Stimulated activated CD8-positive, alpha-beta memory T cell treated with anti-CD3 and anti-CD28 coated beads, Interleukin-15, amount 100 ng/mL, for 24 hours (primary cell): ENCODE measurements around the gene ANKRD11.

ENCODE experiments used
- DNase-seq: peaks from one replicate; pipeline ENCODE4 v3.0.0-alpha.2; 2020; ENCODE audit warnings: low read depth

ANKRD11 gene

GRCh38 chr16:89380681-89381080, 109.7 kb downstream of the ANKRD11 start:
- no peak for DNase-seq

DNA sequence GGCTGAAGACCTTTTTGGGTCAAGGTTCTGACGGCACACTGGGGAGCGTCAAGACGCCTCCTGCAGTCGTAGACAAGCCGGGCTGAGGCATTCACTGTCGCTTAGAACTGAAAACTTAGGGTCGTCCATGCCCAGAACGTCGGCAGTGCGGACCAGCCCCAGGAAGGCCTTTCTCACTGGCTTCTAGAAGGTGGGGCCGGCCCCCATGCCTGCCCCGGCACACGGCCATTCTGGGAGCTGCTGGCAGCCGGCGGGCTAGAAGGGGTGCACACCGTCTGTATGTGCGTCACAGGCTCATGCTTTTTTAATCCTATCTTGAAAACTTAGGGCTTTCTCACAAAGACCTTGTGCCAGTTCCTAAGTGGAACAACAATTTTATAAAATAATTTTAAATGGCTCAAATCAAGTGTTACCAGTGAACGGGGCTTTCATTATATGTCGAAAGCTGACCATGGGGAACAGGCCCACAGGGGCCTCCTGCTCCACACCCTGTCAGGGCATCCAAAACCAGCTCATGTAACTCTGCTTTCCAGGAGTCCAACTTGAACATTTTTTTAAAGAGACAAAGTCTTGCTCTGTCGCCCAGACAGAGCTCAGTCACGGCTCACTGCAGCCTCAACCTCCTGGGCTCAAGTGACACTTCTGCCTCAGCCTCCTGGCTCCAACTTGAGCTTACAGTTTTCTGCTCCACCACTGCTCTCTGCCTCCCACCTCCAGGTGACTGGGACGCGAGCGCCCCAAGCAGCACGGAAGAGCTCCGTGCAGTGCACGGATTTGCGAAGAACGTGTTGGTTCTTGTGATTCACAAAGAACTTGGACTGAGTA, 111.2 kb downstream of the ANKRD11 start:
- DNase-seq: no peak

DNA sequence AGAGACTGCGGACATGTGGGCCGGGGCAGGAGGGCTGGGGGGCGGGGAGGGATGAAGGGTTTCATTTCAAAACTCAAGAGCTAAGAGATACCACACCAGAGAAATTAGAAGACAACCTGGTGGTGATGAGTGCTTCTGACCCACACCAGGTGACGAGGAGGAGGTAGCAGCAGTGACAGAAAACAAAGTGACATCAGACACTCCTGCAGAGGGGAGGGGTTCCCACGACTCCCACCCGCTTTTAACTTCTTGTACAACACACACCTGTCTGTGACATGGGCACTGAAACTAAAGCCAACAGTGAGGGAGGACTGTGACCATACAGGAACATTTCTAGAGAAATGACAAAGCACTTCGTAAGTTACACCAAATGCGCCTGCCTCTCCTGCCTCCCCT, 112.9 kb downstream of the ANKRD11 start:
- no peak for DNase-seq

- DNase-seq: no peak
These were observed 113.4 kb downstream of the ANKRD11 start for GRCh38 chr16:89376812-89377452.

- no peak for DNase-seq
These were observed 114.7 kb downstream of the ANKRD11 start for GRCh38 chr16:89375686-89376085.

DNA sequence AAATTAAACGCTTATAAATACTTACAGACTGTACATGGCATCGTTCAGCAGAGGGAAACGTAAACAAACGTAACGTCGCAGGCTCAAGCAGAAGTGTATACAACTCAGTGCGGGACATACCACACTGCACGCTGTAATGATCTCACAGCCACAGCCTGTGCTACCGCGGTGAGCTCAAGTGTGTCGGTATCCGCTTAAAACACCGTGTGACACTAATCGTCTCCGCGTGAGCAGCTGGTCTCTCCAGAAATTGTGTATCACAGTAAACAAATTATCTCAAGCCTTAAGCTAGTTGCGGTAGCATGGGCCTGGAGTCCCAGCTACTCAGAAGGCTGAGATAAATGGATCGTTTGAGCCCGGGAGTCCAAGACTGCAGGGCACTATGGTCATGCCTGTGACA, 115.3 kb downstream of the ANKRD11 start:
- no peak for DNase-seq

GRCh38 chr16:89374393-89374960, 115.9 kb downstream of the ANKRD11 start:
- DNase-seq: no peak

GRCh38 chr16:89373355-89374110, 116.8 kb downstream of the ANKRD11 start:
- DNase-seq: no peak

DNA sequence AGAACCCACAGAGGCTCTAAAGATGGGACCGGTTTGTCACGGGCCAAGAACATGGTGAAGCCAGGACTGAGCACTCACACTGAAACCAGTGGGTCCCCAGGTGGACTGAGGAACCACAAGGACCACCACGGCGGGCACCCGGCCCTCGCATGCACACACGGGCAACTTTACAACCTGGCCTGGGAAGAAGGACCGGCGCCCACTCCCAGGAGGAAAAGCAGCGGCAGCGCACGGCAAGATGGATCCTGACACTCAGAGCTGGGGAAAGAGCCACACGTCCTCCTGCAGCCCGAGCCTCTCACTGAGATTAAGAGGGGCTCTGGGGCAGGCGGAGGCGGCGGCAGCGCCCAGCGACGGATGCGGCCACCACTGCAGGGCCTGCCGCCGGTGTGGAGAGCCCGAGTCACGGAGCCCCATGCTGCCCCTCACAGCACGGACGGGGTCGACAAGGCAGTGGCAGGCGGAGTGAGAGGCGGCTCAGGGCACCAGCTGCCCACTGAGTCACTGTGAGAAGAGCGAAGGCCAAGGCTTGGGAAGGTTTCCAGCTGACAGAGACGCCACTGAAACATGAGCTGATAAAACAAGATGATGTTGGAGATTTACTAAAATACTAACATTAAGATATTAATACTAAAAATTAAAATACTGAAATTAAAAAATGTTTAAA, 118.3 kb downstream of the ANKRD11 start:
- DNase-seq: no peak

- no peak for DNase-seq
These were observed 119.0 kb downstream of the ANKRD11 start for GRCh38 chr16:89371386-89371785.

DNA sequence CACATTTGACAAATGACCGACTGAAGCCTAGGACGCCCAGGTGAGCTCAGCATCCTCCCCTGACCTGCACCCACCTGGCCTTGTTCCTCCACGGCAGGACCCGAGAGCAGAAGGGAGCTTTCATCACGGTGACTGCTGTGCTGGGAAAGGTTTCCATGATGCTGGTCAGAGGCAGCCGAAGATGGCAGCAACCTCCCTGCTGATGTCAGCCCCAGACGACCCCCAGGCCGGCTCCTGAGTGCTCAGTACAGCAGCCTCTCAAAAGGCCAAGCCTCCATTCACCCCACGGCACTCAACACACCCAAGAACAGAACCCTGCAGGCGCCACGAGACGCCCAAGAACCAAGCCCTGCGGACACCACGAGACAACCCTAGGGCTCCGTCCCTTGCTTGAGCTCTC, 119.8 kb downstream of the ANKRD11 start:
- no peak for DNase-seq

DNA sequence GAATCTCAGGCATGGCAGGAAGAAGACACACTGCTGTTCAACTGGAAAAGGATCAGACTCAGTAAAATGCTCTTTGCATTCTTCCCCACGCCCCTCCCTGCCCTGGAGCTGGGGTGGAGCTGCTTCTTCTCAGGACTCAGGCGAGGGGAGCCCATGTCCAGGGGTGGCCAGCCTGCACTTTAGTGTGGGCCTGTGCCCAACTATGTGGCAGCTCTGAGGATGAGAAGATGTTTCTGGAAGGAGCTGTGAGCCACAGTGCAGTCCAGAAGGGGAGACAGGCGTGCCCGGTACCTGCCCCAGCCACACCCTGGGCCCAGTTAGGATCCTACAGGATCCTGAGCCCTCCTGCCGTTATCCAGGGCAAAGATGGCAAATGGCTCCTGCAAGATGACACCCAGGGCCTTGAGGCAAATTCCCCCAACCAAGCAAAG, 120.3 kb downstream of the ANKRD11 start:
- no peak for DNase-seq

GRCh38 chr16:89369266-89369895, 121.0 kb downstream of the ANKRD11 start:
- no peak for DNase-seq

GRCh38 chr16:89368604-89369249, 121.6 kb downstream of the ANKRD11 start:
- no peak for DNase-seq

DNA sequence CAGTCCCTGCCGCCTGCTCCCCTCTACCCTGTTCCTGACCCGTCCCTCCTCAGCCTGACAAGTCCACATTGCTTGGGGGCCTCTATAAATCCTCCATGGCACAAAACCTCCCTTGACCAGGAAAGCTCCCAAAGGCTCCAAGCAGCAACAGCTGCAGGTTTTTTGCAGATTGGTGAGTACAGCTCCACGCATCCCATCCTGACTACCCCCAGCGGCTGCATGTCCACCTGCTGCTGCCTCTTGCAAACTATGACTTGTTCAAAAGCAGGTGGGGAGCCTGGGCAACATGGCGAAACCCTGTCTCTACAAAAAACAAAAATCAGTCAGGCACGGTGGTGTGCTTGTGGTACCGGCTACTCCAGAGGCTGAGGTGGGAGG, 122.8 kb downstream of the ANKRD11 start:
- DNase-seq: no peak

DNA sequence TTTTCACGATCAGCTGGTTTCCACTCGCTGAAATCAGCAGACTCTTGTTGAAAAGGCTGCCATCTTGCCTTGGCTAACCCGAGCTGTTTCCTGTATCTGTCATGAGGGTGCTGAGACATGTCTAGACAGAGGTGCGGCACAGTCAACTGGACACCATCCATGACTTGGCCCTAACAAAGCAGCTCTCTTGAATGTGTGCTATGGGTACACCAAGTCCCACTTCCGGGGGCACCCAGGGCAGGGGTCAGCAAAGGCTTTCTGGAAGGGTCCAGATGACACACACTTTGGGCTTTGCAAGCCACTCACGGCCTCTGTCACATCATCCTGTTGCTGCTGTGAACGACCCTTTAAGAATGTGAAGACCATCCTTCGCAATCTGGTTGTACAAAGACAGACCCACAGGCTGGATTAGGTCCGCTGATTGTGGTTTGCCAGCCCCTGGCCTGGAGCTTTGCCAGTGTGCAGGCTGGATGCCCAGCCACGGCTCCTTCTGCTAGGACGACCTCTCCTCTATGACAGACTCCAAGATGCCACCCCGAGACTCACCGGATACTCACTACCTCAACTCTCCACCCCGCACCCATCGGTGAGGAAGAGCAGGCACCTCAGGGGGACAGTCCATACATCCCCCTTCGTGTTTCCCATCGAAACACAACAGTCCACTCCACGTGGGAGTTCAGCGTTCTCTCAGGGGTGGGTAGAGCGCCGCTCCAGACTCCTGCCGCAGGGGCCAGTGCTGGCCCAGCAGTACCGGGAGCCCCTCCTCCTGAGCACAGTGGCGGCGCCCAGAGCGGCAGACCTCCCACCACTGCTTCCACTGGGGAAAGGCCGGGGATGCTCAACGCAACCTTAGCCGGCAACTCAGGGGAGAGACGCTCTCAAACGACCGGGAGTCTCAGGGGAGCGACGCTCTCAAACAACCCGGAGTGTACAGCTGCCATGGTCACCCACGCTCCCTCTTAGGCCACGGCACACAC, 123.5 kb downstream of the ANKRD11 start:
- no peak for DNase-seq

DNA sequence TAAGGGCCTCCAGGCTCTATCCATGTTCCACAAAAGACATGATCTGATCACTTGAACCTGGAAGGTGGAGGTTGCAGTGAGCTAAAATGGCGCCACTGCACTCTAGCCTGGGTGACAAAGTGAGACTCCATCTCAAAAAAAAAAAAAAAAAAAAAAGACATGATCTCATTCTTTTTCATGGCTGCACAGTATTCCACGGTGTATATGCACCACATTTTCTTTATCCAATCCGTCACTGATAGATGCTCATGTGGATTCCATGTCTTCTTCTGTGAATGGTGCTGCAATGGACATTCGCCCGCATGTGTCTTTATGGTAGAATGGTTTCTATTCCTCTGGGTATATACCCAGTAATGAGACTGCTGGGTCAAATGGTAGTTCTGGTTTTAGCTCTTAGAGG, 124.4 kb downstream of the ANKRD11 start:
- DNase-seq: no peak

DNA sequence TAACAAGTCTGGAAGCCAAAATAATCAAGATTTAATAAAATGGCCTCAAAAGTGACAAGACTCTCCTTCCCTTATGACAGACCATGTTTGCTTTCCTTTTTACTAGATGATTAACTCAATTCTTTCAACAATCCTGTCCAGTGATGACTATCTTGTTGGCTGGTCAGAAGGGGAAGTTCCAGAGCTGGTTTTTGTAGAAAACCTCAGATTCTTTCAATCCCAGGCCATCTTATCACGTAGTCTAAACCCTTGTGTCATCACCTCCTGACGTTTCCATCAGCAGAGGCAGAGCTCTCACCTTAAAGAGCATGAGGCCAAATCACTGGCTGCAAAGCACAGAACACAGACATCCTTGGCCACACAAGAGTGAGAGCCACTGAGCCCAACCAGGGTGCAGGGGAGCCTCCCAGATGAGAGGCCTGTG, 125.3 kb downstream of the ANKRD11 start:
- DNase-seq: no peak

GRCh38 chr16:89364606-89365005, 125.8 kb downstream of the ANKRD11 start:
- DNase-seq: no peak
